H1 (cell line): ENCODE measurements around the gene FSCN2. TPM values are rescaled to one million over a fixed set of nuclear protein-coding genes. Genes with fewer than 3 reads are reported as not detected.

Experiments used
- CTCF ChIA-PET: fragments of 300-600 bp; sonication (Branson Sonifier 250); formaldehyde crosslinking; loops from one replicate; lab custom pipeline; 2021; ENCODE audit not compliant: partially characterized antibody; lab: Charles Lee
- POLR2A ChIA-PET: fragments of 300-600 bp; sonication (Branson Sonifier 250); formaldehyde crosslinking; loops from one replicate; lab custom pipeline; 2021; ENCODE audit warnings: inconsistent platforms; ENCODE audit not compliant: partially characterized antibody; lab: Charles Lee
- DNase-seq, 2 experiments: peaks; one replicate each; pipeline versions ENCODE4 v3.0.0 to v3.0.0-alpha.2; 2010 to 2022; ENCODE audit warnings: low spot score in 2 of 2, low read depth in 1 of 2, mixed read lengths in 1 of 2
- FAIRE-seq: peaks from 2 replicates; lab custom pipeline; 2011; peaks lifted over from hg19 to GRCh38; lab: Jason Lieb, UNC
- H2AFZ ChIP-seq: 2 replicates; pipeline ENCODE4 v1.8.1; 2012; ENCODE audit warnings: low read length, inconsistent platforms
- H2AK5ac ChIP-seq: 2 replicates; pipeline ENCODE4 v1.6.1; 2013; ENCODE audit warnings: low read depth, low read length
- H2BK120ac ChIP-seq: replicated peaks from 2 replicates; pipeline ENCODE3; 2013; ENCODE audit warnings: low read depth, low read length, inconsistent platforms
- H2BK12ac ChIP-seq: 2 replicates; pipeline ENCODE4 v1.6.1; 2013; ENCODE audit warnings: low read depth, low read length
- H2BK15ac ChIP-seq: 2 replicates; pipeline ENCODE4 v1.6.1; 2013; ENCODE audit warnings: low read length
- H2BK20ac ChIP-seq: 2 replicates; pipeline ENCODE4 v1.6.1; 2013; ENCODE audit warnings: low read length
- H2BK5ac ChIP-seq: 2 replicates; pipeline ENCODE4 v1.6.1; 2013; ENCODE audit warnings: low read depth, low read length
- H3K14ac ChIP-seq: 2 replicates; pipeline ENCODE4 v1.6.1; 2013; ENCODE audit warnings: inconsistent platforms; ENCODE audit not compliant: insufficient read length
- H3K18ac ChIP-seq: 2 replicates; pipeline ENCODE4 v1.6.1; 2013; ENCODE audit warnings: low read length; ENCODE audit errors: extremely low read depth
- H3K23ac ChIP-seq: 2 replicates; pipeline ENCODE4 v1.6.1; 2013; ENCODE audit warnings: inconsistent platforms; ENCODE audit not compliant: insufficient read length
- H3K23me2 ChIP-seq: 2 replicates; pipeline ENCODE4 v1.6.1; 2013; ENCODE audit warnings: low read depth, low read length
- H3K27ac ChIP-seq: 2 replicates; pipeline ENCODE4 v1.6.1; 2011; ENCODE audit warnings: low read depth, low read length, inconsistent platforms
- H3K27me3 ChIP-seq, 4 experiments: replicated peaks in 1 of 4; 1 replicate in 1 of 4; 2 replicates in 3 of 4; pipeline versions ENCODE4 v1.6.1 to v1.8.1; 2011 to 2013; ENCODE audit warnings: low read length in 3 of 4, mild to moderate bottlenecking in 3 of 4, inconsistent platforms in 2 of 4, mixed read lengths in 2 of 4, moderate library complexity in 1 of 4; ENCODE audit not compliant: control insufficient read depth in 3 of 4, insufficient read depth in 3 of 4; ENCODE audit errors: extremely low read depth in 1 of 4
- H3K36me3 ChIP-seq, 4 experiments: 2 replicates each; pipeline versions ENCODE4 v1.6.1 to v1.8.1; 2011 to 2013; ENCODE audit warnings: mild to moderate bottlenecking in 4 of 4, low read length in 3 of 4, moderate library complexity in 2 of 4, control low read depth in 1 of 4, inconsistent platforms in 1 of 4; ENCODE audit not compliant: insufficient read depth in 4 of 4, control insufficient read depth in 2 of 4
- H3K4ac ChIP-seq: replicated peaks from 2 replicates; pipeline ENCODE3; 2013; ENCODE audit warnings: low read length, low read depth, mixed read lengths, inconsistent platforms; ENCODE audit not compliant: insufficient read length
- H3K4me1 ChIP-seq, 4 experiments: replicated peaks in 1 of 4; 1 replicate in 1 of 4; 2 replicates in 3 of 4; pipeline versions ENCODE4 v1.6.1 to v1.8.1; 2011 to 2013; ENCODE audit warnings: low read length in 3 of 4, inconsistent platforms in 2 of 4, mixed read lengths in 1 of 4; ENCODE audit not compliant: insufficient read depth in 4 of 4, control insufficient read depth in 3 of 4
- H3K4me2 ChIP-seq, 2 experiments: 2 replicates each; pipeline versions ENCODE4 v1.6.1 to v1.8.1; 2011 to 2013; ENCODE audit warnings: low read depth in 2 of 2, low read length in 2 of 2, control low read depth in 1 of 2, inconsistent platforms in 1 of 2, mild to moderate bottlenecking in 1 of 2; ENCODE audit not compliant: insufficient read depth in 1 of 2
- H3K4me3 ChIP-seq, 4 experiments: fragments of 200-600, 300-600 bp in 1 of 4; sonication (generic), shearing (Covaris generic), sonication (Bioruptor Twin) in 1 of 4; 2 replicates each; pipeline versions ENCODE4 v1.5.1 to v1.8.1; 2011 to 2016; ENCODE audit warnings: low read length in 4 of 4, low read depth in 3 of 4, control low read depth in 2 of 4, inconsistent platforms in 2 of 4, mild to moderate bottlenecking in 2 of 4, mixed read lengths in 1 of 4, moderate library complexity in 1 of 4; ENCODE audit not compliant: insufficient read depth in 2 of 4; ENCODE audit errors: extremely low read depth in 1 of 4
- H3K56ac ChIP-seq: replicated peaks from 2 replicates; pipeline ENCODE3; 2013; ENCODE audit warnings: low read depth, mild to moderate bottlenecking, mixed read lengths, low read length, inconsistent platforms; ENCODE audit not compliant: insufficient read length
- H3K79me1 ChIP-seq: 2 replicates; pipeline ENCODE4 v1.6.1; 2013; ENCODE audit warnings: low read depth, low read length, control low read depth
- H3K79me2 ChIP-seq, 2 experiments: 2 replicates each; pipeline versions ENCODE4 v1.6.1 to v1.8.1; 2012 to 2013; ENCODE audit warnings: low read length in 2 of 2, mild to moderate bottlenecking in 2 of 2, inconsistent platforms in 1 of 2; ENCODE audit not compliant: insufficient read depth in 2 of 2, control insufficient read depth in 1 of 2
- H3K9ac ChIP-seq, 4 experiments: replicated peaks in 1 of 4; 1 replicate in 1 of 4; 2 replicates in 3 of 4; pipeline versions ENCODE4 v1.6.1 to v1.8.1; 2011 to 2013; ENCODE audit warnings: low read depth in 3 of 4, low read length in 3 of 4, control low read depth in 2 of 4, mild to moderate bottlenecking in 2 of 4, moderate library complexity in 2 of 4, inconsistent platforms in 1 of 4; ENCODE audit errors: extremely low read depth in 1 of 4
- H3K9me3 ChIP-seq, 2 experiments: 2 replicates each; pipeline versions ENCODE4 v1.6.1 to v1.8.1; 2012 to 2013; ENCODE audit warnings: mild to moderate bottlenecking in 2 of 2, moderate library complexity in 2 of 2, control low read depth in 1 of 2, inconsistent platforms in 1 of 2, low read depth in 1 of 2, low read length in 1 of 2, mixed read lengths in 1 of 2; ENCODE audit not compliant: insufficient read depth in 2 of 2
- H4K20me1 ChIP-seq, 2 experiments: replicated peaks in 1 of 2; 2 replicates each; pipeline versions ENCODE3 to v1.8.1; 2011 to 2013; ENCODE audit warnings: inconsistent platforms in 2 of 2, low read length in 2 of 2, mild to moderate bottlenecking in 1 of 2; ENCODE audit not compliant: insufficient read depth in 2 of 2, control insufficient read depth in 1 of 2
- H4K5ac ChIP-seq: 2 replicates; pipeline ENCODE4 v1.6.1; 2013; ENCODE audit warnings: low read length, low read depth, mixed read lengths, inconsistent platforms; ENCODE audit not compliant: insufficient read length
- H4K8ac ChIP-seq: 2 replicates; pipeline ENCODE4 v1.8.0; 2013; ENCODE audit warnings: mild to moderate bottlenecking, moderate library complexity, low read length, inconsistent platforms; ENCODE audit not compliant: insufficient read depth; ENCODE audit errors: extremely low read depth
- H4K91ac ChIP-seq: replicated peaks from 2 replicates; pipeline ENCODE3; 2013; ENCODE audit warnings: low read length, mixed read lengths, inconsistent platforms; ENCODE audit not compliant: insufficient read length
- HDAC6 ChIP-seq: IDR thresholded peaks from one replicate; pipeline ENCODE4 v1.7.1; 2012; ENCODE audit warnings: low read depth, mild to moderate bottlenecking, inconsistent platforms, low read length, moderate library complexity
- TBP ChIP-seq: IDR thresholded peaks from 2 replicates; pipeline ENCODE4 v1.6.1; 2011; ENCODE audit warnings: low read depth, low read length, improper control_type of control experiment
- WGBS, 2 experiments: shearing (Covaris generic) in 1 of 2; methylation state at CpG; one replicate each; pipeline versions ENCODE4 v1.1.6 to v1.1.7; 2013 to 2015; ENCODE audit warnings: low lambda C conversion rate in 2 of 2, mixed read lengths in 2 of 2, inconsistent platforms in 1 of 2, low coverage in 1 of 2, missing lambda C conversion rate in 1 of 2; ENCODE audit not compliant: insufficient replicate concordance in 2 of 2, insufficient coverage in 1 of 2, insufficient read length in 1 of 2; ENCODE audit errors: extremely low coverage in 1 of 2, missing lambda C conversion rate in 1 of 2; 5-methylcytosine and 5-hydroxymethylcytosine counted together
- polyA plus RNA-seq, 7 experiments: library from polyadenylated mRNA; depleted of rRNA in 3 of 7; stranded (reverse) in 5 of 7; unstranded in 2 of 7; fragments of >200 nt in 5 of 7; fragments of 200-250 nt in 2 of 7; gene quantifications; 1 replicate in 5 of 7; 2 replicates in 1 of 7; 4 replicates in 1 of 7; pipeline versions ENCODE4 v1.2.1 to v1.2.3, GENCODE V29; 2011 to 2013; ENCODE audit warnings: missing spikeins in 2 of 7, mixed read lengths in 2 of 7
- total RNA-seq: library from RNA; stranded (reverse); fragmentation: NEBNext Ultra II Directional; extraction: Animal tissue kit (Norgen Biotek cat#: 25700); gene quantifications from 2 replicates; pipeline ENCODE4 v1.2.1, GENCODE V29; 2021

FSCN2 gene
- total and polyA plus RNA-seq, 2 of the 8 experiments (the other 6 are each of a cell fraction or from before 2014, with no cell fraction given) = 0.18 to 0.30 TPM

DNA sequence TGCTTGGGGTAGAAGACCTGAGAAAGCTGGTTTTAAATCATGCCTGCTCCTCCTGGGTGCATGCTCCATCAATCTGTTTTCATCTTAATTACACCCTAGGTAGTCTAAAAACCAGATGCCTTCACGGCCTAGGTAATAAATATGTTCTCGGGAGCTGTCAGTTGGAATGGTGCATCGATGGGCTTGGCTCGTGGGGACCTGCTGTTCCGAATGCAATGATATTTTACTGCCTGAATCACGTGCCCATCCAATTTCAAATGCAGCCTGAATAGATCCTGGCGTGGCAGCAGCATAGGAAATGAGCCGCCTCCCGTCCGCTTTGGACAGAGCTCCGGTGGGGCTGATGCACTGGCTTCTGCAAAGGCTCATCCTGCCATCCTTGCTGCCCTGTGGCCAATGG is 42.8 kb downstream of the FSCN2 start:
- Histone ChIP-seq H2BK20ac (no peak overlapping the region), H4K20me1 (peaks cover 7 to 9% of the 10 kb centered on the region in 2 experiments), H3K27me3 (no peaks in the 10 kb centered on the region), H4K5ac (no peak overlapping the region), H2BK15ac (no peak overlapping the region), H3K23me2 (no peaks in the 10 kb centered on the region), H3K9me3 (no peaks in the 10 kb centered on the region), H3K4ac (no peak overlapping the region), H2BK5ac (no peak overlapping the region), H3K56ac (no peak overlapping the region), H3K4me1 (no peaks in the 10 kb centered on the region), H2AFZ (no peak overlapping the region), H4K8ac (no peak overlapping the region), H3K36me3 (peaks cover 20 to 59% (median 40%) of the 10 kb centered on the region in 4 experiments), H3K23ac (no peak overlapping the region), H3K18ac (no peak overlapping the region), H3K79me1 (no peaks in the 10 kb centered on the region; the same call in 1 of the 2 replicates), H3K27ac (no peak overlapping the region), H3K4me3 (no peak overlapping the region), H4K91ac (no peak overlapping the region), H3K9ac (no peak overlapping the region), H3K4me2 (no peak overlapping the region), H3K14ac (no peak overlapping the region), H2AK5ac (no peak overlapping the region), H2BK12ac (no peak overlapping the region), H3K79me2 (no peaks in the 10 kb centered on the region), H2BK120ac (no peak overlapping the region)
- FAIRE-seq (no peak), DNase-seq (no peak)
- WGBS, 2 experiments = 98% methylated on average over 11 of the region's 11 CpGs; no CpG with 5 or more reads in 1 of the 2 experiments
- TF ChIP-seq TBP (no peak), HDAC6 (no peak)
- ChIA-PET POLR2A (interaction anchor here (1.0 to 3.4 kb wide), 4 partner anchors 9 to 13 kb away, joined by 3 to 11 read pairs (median 6); no protein-coding TSS in a partner anchor), CTCF (interaction anchor here (0.7 to 2.2 kb wide), 3 partner anchors 9 to 133 kb away, joined by 3 to 12 read pairs (median 3); no protein-coding TSS in a partner anchor)
